GM19468 (cell line): Measurements from ENCODE around the gene BRIP1.

ENCODE experiments used
- ATAC-seq: cut with Tn5 transposase; IDR thresholded peaks from one replicate; pipeline ENCODE4 v1.9.1; 2021; ENCODE audit warnings: mild to moderate bottlenecking, moderate library complexity, moderate number of reproducible peaks; ENCODE audit not compliant: unreplicated experiment; ENCODE audit errors: extremely low read depth

Gene BRIP1

GRCh38 chr17:61714300-61714699 is 149.0 kb downstream of the BRIP1 start:
- no peak for ATAC-seq

- ATAC-seq, result no peak
These were observed 150.3 kb downstream of the BRIP1 start for GRCh38 chr17:61713035-61713434.

- ATAC-seq, result no peak
These were observed 152.8 kb downstream of the BRIP1 start for GRCh38 chr17:61710546-61710945.

GRCh38 chr17:61709567-61709966 is 153.8 kb downstream of the BRIP1 start:
- no peak for ATAC-seq

GRCh38 chr17:61704935-61705449 is 158.3 kb downstream of the BRIP1 start:
- ATAC-seq, result no peak

GRCh38 chr17:61702450-61702849 is 160.9 kb downstream of the BRIP1 start:
- ATAC-seq, result no peak

- ATAC-seq, result no peak
These were observed 161.3 kb downstream of the BRIP1 start for GRCh38 chr17:61701978-61702377.

- ATAC-seq, result no peak
These were observed 162.0 kb downstream of the BRIP1 start for GRCh38 chr17:61701334-61701733.

GRCh38 chr17:61700252-61700651 is 163.1 kb downstream of the BRIP1 start:
- no peak for ATAC-seq

GRCh38 chr17:61699694-61700093 is 163.6 kb downstream of the BRIP1 start:
- no peak for ATAC-seq

- no peak for ATAC-seq
These were observed 164.3 kb downstream of the BRIP1 start for GRCh38 chr17:61699032-61699431.

- no peak for ATAC-seq
These were observed 165.1 kb downstream of the BRIP1 start for GRCh38 chr17:61698244-61698643.

GRCh38 chr17:61695779-61696337 is 167.5 kb downstream of the BRIP1 start:
- ATAC-seq, result no peak

- ATAC-seq, result no peak
These were observed 169.2 kb downstream of the BRIP1 start for GRCh38 chr17:61694095-61694494.

GRCh38 chr17:61689610-61690180 is 173.6 kb downstream of the BRIP1 start:
- ATAC-seq, result no peak

- ATAC-seq, result no peak
These were observed 175.6 kb downstream of the BRIP1 start for GRCh38 chr17:61687769-61688168.

GRCh38 chr17:61686113-61686512 is 177.2 kb downstream of the BRIP1 start:
- no peak for ATAC-seq

GRCh38 chr17:61684818-61685217 is 178.5 kb downstream of the BRIP1 start:
- no peak for ATAC-seq

- ATAC-seq, result no peak
These were observed 179.2 kb downstream of the BRIP1 start for GRCh38 chr17:61684172-61684571.

GRCh38 chr17:61683466-61683865 is 179.9 kb downstream of the BRIP1 start:
- no peak for ATAC-seq

- ATAC-seq, result no peak
These were observed 182.4 kb downstream of the BRIP1 start for GRCh38 chr17:61680921-61681320.

- no peak for ATAC-seq
These were observed 185.0 kb downstream of the BRIP1 start for GRCh38 chr17:61678339-61678738.
